ENCODE results near the gene ZSWIM7.
A peak's percentile ranks its signal among the peaks of the same experiment; 100 is the strongest.
"Not testable (repeated sequence)": the region's sequence is repeated elsewhere in the genome, so short reads cannot be mapped to it uniquely, and the experiment has no call there.

The ZSWIM7 gene

GRCh38 chr17:15999974-16000827, 697 bp upstream of the ZSWIM7 start:
- FAIRE-seq = peak; percentile 46
- DNase-seq (ENCODE audit: insufficient read length, low spot score) = peak; percentile 39

DNA sequence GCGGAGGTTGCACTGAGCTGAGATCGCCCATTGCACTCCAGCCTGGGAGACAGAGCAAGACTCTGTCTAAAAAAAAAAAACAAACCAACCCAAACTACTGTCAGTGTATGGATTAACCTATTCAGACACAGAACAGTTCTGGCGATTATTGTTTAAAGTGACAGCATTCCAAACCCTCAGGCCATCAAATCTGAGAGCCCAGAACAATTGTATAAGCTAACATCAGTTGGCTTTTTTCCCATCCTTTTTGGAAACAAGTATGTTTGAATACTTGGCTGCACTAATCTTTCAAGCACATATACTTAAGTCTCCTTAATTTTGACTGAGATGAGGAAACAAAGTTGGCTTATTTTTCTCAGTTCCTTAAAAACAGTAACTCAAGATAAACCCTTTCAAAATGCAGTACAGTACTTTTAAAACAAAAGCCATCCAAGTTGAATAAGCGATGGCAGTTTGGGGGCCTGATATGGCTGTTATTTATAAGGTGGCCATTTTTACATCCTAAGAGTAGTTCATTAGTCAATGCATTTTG, 1.4 kb downstream of the ZSWIM7 start:
- DNase-seq (ENCODE audit: insufficient read length, low spot score) (no peak), FAIRE-seq (no peak)

- FAIRE-seq (no peak), DNase-seq (ENCODE audit: insufficient read length, low spot score) (no peak)
These were observed 3.2 kb downstream of the ZSWIM7 start for GRCh38 chr17:15996322-15996721.

DNA sequence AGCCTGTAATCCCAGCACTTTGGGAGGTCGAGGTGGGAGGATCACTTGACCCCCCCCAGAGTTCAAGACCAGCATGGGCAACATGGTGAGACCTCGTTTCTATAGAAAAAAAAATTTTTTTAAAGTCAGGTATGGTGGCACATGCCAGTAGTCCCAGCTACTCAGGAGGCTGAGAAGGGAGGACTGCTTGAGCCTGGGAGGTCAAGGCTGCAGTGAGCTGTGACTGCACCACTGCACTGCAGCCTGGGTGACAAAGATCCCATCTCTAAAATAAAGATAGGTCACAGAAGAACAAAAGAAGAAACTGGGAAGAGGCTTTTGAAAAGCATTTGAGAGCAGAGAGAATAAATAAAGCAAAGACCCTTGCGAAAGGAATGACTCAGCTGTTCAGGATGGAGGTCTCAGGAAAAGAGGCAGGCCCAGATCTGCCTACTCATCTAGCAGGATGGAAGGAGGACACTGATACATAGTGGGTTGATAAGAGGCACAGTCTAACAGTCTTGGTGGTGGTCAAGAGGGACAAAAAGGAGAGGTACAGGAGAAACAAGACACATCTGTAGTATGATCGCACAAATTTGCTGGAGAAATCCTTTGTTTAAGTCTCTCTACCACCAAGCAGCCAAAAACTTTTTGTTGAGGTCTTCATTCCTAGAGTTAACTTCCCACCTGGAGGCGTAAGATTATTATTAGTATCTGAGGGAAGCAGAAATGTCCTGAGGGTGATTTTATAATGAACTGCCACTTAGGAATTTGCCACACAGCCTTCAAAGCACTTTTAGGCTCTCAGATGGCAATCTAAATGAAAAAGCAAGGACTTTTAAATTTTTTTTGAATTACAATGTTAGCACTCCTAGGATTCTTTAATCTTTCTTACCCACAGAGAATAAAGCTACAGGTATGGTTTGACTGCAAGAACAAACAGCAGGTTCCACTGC, 17.6 kb downstream of the ZSWIM7 start:
- DNase-seq (ENCODE audit: insufficient read length, low spot score) = peak; percentile 62
- FAIRE-seq = peak; percentile 4

DNA sequence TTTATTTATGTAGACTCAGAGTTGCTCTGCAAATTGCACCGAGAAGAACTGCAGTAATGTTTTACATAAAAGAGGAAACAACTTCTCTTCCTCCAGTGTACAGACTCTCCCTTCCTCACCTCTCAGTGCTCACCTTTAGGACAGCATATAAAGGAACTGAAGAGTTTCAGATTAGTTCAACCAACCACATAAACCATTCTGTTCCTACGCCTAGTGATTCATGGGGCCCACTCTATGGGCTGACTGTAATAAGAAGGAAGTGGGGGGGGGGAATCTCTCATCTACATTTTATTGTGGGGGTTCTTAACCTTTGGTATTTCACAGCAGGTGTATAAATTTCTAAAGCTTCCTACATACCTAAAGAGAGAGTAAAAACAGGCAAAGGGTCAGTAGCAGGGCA, 18.3 kb downstream of the ZSWIM7 start:
- no peak for FAIRE-seq
- DNase-seq (ENCODE audit: insufficient read length, low spot score) = no peak

GRCh38 chr17:15979013-15979412, 20.5 kb downstream of the ZSWIM7 start:
- not testable (repeated sequence) for FAIRE-seq; DNase-seq (ENCODE audit: insufficient read length, low spot score)

DNA sequence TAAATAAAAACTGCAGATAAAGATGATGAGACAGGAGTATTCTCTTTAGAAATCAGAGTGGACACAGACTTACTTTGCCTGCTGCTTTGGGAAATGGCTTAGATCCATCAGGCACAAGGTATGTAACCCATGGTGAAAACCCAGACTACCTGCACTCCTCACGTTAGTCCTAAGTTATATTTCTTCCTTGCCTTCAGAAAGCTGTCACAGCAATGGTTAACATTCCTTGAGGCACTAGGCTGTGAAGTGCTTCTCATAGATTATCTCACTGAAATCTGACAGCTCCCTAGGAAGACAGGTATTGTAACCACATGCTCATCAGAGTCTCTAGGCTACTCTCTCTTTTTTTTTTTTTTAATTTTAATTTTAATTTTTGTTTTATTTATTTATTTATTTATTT, 20.9 kb downstream of the ZSWIM7 start:
- DNase-seq (ENCODE audit: insufficient read length, low spot score) (no peak), FAIRE-seq (no peak)

GRCh38 chr17:15977894-15978293, 21.6 kb downstream of the ZSWIM7 start:
- FAIRE-seq (peak; percentile 9), DNase-seq (ENCODE audit: insufficient read length, low spot score) (no peak)

- DNase-seq (ENCODE audit: insufficient read length, low spot score) = no peak
- peak; percentile 33 for FAIRE-seq
These were observed 25.7 kb downstream of the ZSWIM7 start for GRCh38 chr17:15973834-15974233.

DNA sequence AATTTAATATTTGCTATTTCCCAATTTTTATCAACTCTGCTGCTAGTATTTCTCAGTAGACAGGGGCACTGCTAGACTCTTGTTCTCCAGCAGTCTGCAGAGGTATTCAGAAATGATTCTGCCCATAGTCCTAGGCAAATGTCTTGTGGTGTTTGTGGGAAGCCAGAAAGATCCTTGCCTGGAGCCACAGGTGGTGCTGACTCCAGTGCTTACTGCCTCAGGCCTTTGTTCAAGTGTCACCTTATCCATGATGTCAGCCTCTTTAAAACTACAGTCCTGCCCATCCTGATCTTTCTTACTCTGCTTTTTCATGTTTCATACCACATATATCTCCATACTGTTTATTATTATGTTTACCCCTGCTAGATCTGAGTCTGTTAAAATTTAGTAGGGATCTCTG, 26.5 kb downstream of the ZSWIM7 start:
- FAIRE-seq (peak; percentile 36), DNase-seq (ENCODE audit: insufficient read length, low spot score) (no peak)

DNA sequence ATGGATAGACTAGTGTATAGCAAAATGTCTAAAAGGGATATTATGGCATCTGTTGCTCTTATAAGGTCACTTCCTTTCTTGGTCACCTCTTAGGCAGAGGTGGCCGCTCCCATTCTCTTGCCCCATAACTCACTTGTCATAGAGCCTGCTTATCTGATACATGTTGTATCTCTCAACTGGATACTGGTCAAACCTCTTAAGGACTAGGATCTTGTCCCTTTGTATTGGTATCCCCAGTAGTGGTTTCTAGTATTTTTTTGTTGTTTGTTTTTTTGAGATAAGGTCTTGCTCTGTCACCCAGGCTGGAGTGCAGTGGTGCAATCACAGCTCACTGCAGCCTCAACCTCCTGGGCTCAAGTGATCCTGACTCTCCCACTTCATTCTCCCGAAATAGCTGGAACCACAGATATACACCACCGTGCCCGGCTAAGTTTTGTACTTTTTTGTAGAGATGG, 27.0 kb downstream of the ZSWIM7 start:
- DNase-seq (ENCODE audit: insufficient read length, low spot score) = no peak
- FAIRE-seq = no peak

- FAIRE-seq (no peak), DNase-seq (ENCODE audit: insufficient read length, low spot score) (no peak)
These were observed 27.6 kb downstream of the ZSWIM7 start for GRCh38 chr17:15971882-15972281.

DNA sequence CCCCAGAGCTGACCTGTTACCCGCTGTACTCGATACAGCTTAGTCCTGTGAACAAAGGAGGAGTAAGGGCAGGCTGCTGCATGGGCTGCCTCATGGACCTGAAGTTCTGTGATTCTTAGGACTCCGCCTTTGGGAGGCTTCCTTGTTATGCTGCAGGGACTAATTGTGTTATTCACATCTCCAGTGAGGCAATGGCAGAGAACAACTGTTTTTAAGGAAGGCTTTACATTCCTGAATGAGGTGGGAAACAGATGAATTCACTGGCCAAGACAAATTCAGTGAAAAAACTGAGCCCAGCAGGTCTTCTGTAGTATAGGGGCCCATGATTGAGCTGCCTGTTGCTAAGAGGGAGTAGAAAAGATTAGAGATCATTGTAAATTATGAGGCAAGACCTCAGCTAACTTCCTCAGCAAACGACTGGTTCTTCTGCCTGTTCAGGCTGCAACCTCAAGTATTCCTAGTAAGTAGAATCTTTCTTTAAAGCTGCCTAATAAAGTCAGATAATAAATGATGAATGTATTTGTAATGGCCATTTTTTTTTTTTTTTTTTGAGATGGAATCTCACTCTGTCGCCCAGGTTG, 28.3 kb downstream of the ZSWIM7 start:
- peak; percentile 9 for FAIRE-seq
- no peak for DNase-seq (ENCODE audit: insufficient read length, low spot score)

- no peak for DNase-seq (ENCODE audit: insufficient read length, low spot score)
- FAIRE-seq = no peak
These were observed 29.0 kb downstream of the ZSWIM7 start for GRCh38 chr17:15970500-15970899.

GRCh38 chr17:15969463-15969862, 30.0 kb downstream of the ZSWIM7 start:
- no peak for DNase-seq (ENCODE audit: insufficient read length, low spot score)
- no peak for FAIRE-seq

GRCh38 chr17:15967706-15968399, 31.7 kb downstream of the ZSWIM7 start:
- peak; percentile 26 for FAIRE-seq
- DNase-seq (ENCODE audit: insufficient read length, low spot score) = no peak

DNA sequence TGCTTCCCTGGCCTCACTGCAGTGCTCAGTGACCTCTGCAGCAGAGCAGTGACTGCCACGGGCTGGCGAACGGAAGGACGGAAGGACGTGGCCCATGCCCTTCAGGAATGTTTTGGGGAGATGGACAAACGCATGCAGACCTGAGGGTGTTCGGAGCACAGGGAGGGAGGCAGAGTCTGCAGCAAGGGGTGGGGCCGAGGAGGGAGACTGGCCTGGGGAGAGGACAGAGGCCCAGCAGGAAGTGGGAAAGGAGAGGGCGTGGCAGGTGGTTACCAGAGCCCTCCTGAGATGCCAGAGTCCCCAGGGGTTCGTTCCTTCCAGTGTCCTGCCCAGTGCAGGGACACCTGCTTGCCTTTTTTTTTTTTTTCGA, 32.6 kb downstream of the ZSWIM7 start:
- peak; percentile 94 for FAIRE-seq

GRCh38 chr17:15966183-15966878, 33.2 kb downstream of the ZSWIM7 start:
- FAIRE-seq = no peak
- DNase-seq (ENCODE audit: insufficient read length, low spot score) = no peak

More for the DNA sequence above, 32.6 kb downstream of the ZSWIM7 start:
- DNase-seq (ENCODE audit: insufficient read length, low spot score) = no peak

DNA sequence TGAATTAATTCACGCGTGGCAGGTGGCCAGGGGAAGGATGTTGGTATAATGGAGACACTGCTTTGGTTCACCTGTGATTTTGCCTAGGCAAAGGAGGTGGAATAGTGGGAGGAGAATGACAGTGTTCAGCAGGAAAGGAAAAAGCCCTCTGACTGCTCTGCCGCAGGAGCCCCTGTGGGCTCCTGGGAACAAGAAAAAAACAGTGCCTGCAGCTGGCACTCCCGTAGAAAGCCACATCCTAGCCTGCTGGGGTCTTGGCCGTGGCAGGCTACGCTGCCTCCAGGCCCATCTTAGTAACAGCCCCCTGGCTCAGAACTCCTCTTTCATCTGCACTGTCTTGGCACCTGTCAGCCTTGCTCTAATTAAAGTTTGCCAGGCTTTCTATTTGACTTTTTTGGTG, 34.0 kb downstream of the ZSWIM7 start:
- no peak for FAIRE-seq
- DNase-seq (ENCODE audit: insufficient read length, low spot score) = no peak

GRCh38 chr17:15963670-15964110, 35.8 kb downstream of the ZSWIM7 start:
- DNase-seq (ENCODE audit: insufficient read length, low spot score) = peak; percentile 84
- FAIRE-seq = peak; percentile 89
